Left renal cortex interstitium (tissue), 4 donors: ENCODE results near the gene ABCA1. TPM values are rescaled to one million over a fixed set of nuclear protein-coding genes. Genes with fewer than 3 reads are reported as not detected.

Source experiments
- polyA plus RNA-seq, 4 donors: library from polyadenylated mRNA; unstranded; fragments of 120-200 nt; gene quantifications; one replicate each; pipeline ENCODE4 v1.2.1, GENCODE V29; 2013; ENCODE audit not compliant: insufficient read length in 4 of 4

The ABCA1 gene
- polyA plus RNA-seq, 4 donors, result 7.2 to 12.0 (median 8.7) TPM

Other genes starting within 250 kb of the ABCA1 start
- gene OR13D1, start 233.6 kb downstream of the ABCA1 start, polyA plus RNA-seq, result under 1 TPM in 1 of 4 donors, not detected in 3; 0.11 TPM
- gene NIPSNAP3A, start 180.5 kb downstream of the ABCA1 start, polyA plus RNA-seq, result 10 to 100 TPM; 42.5 to 60.2 (median 55.1) TPM
- gene NIPSNAP3B, start 164.0 kb downstream of the ABCA1 start, polyA plus RNA-seq, result 10 to 100 TPM in 3 of 4 donors, 1 to 10 TPM in 1; 9.4 to 16.3 (median 12.1) TPM